Suppressor macrophage (primary cell): ENCODE results near the gene LRCH4.
A peak's percentile ranks its signal among the peaks of the same experiment; 100 is the strongest.
"Not testable (repeated sequence)": the region's sequence is repeated elsewhere in the genome, so short reads cannot be mapped to it uniquely, and the experiment has no call there.

Experiments used
- DNase-seq, 4 experiments: peaks; one replicate each; pipeline ENCODE4 v3.0.0-alpha.2; 2020 to 2022

Gene LRCH4

GRCh38 chr7:100567031-100567730 is 18.7 kb downstream of the LRCH4 start:
- peak in 1 of 4 experiments; percentile 24 for DNase-seq

GRCh38 chr7:100566018-100566531 is 19.9 kb downstream of the LRCH4 start:
- no peak for DNase-seq

- no peak for DNase-seq
Observed at GRCh38 chr7:100565133-100565571, 20.8 kb downstream of the LRCH4 start.

- not testable (repeated sequence) for DNase-seq
Observed at GRCh38 chr7:100564405-100564804, 21.5 kb downstream of the LRCH4 start.

GRCh38 chr7:100563809-100564400 is 22.0 kb downstream of the LRCH4 start:
- peak; percentile 74 to 92 (median 84) for DNase-seq

GRCh38 chr7:100563100-100563564 is 22.8 kb downstream of the LRCH4 start:
- DNase-seq: no peak

- no peak for DNase-seq
Observed at GRCh38 chr7:100562195-100563099, 23.5 kb downstream of the LRCH4 start.

GRCh38 chr7:100561491-100562194 is 24.3 kb downstream of the LRCH4 start:
- no peak for DNase-seq

GRCh38 chr7:100559127-100559526 is 26.8 kb downstream of the LRCH4 start:
- no peak for DNase-seq

GRCh38 chr7:100556541-100556940 is 29.4 kb downstream of the LRCH4 start:
- peak; percentile 63 to 82 (median 78) for DNase-seq

- DNase-seq: peak in 2 of 4 experiments; percentile 41 to 52
Observed at GRCh38 chr7:100555701-100556100, 30.2 kb downstream of the LRCH4 start.

- no peak for DNase-seq
Observed at GRCh38 chr7:100553032-100553431, 32.9 kb downstream of the LRCH4 start.

- no peak for DNase-seq
Observed at GRCh38 chr7:100552532-100552931, 33.4 kb downstream of the LRCH4 start.

GRCh38 chr7:100548446-100548845 is 37.5 kb downstream of the LRCH4 start:
- DNase-seq: not testable (repeated sequence)

GRCh38 chr7:100547872-100548271 is 38.1 kb downstream of the LRCH4 start:
- DNase-seq: peak in 3 of 4 experiments; percentile 32 to 38 (median 36)

GRCh38 chr7:100546926-100547800 is 38.8 kb downstream of the LRCH4 start:
- no peak for DNase-seq

- DNase-seq: no peak
Observed at GRCh38 chr7:100546129-100546925, 39.6 kb downstream of the LRCH4 start.

- peak in 2 of 4 experiments; percentile 12 to 39 for DNase-seq
Observed at GRCh38 chr7:100545360-100546128, 40.4 kb downstream of the LRCH4 start.

GRCh38 chr7:100544967-100545359 is 41.0 kb downstream of the LRCH4 start:
- no peak for DNase-seq
